Loucy (cell line): ENCODE results near the gene CCDC146.
"Not testable (repeated sequence)": the region's sequence is repeated elsewhere in the genome, so short reads cannot be mapped to it uniquely, and the experiment has no call there.

Source experiments
- H2AFZ ChIP-seq: fragments of 200-600 bp; sonication (generic); 2 replicates; pipeline ENCODE4 v1.6.0; 2016; ENCODE audit warnings: antibody characterized with exemption, mild to moderate bottlenecking, low read length, moderate library complexity
- H3F3A ChIP-seq: fragments of 200-600 bp; 2 replicates; pipeline ENCODE4 v1.6.0; 2016; ENCODE audit warnings: antibody characterized with exemption, low read depth, mild to moderate bottlenecking
- H3K27me3 ChIP-seq: fragments of 200-600 bp; sonication (generic); 2 replicates; pipeline ENCODE4 v1.6.1; 2014; ENCODE audit warnings: low read length, mild to moderate bottlenecking; ENCODE audit not compliant: insufficient read depth, poor library complexity, severe bottlenecking
- H3K36me3 ChIP-seq: fragments of 200-600 bp; sonication (generic); 2 replicates; pipeline ENCODE4 v1.6.1; 2016; ENCODE audit warnings: low read length; ENCODE audit not compliant: insufficient read depth
- H3K4me1 ChIP-seq: fragments of 200-600 bp; sonication (generic); 2 replicates; pipeline ENCODE4 v1.5.1; 2014; ENCODE audit warnings: low read length, mild to moderate bottlenecking; ENCODE audit not compliant: insufficient read depth, poor library complexity, severe bottlenecking
- H3K4me2 ChIP-seq: fragments of 200-600 bp; sonication (generic); 2 replicates; pipeline ENCODE4 v1.6.0; 2014; ENCODE audit warnings: antibody characterized with exemption, low read length, low read depth, mild to moderate bottlenecking; ENCODE audit not compliant: poor library complexity, severe bottlenecking
- H3K4me3 ChIP-seq: fragments of 200-600 bp; sonication (generic); 2 replicates; pipeline ENCODE4 v1.5.1; 2014; ENCODE audit warnings: low read length, mild to moderate bottlenecking, mixed read lengths; ENCODE audit not compliant: poor library complexity, severe bottlenecking
- H3K79me2 ChIP-seq: fragments of 200-600 bp; sonication (generic); 2 replicates; pipeline ENCODE4 v1.6.1; 2014; ENCODE audit warnings: low read length; ENCODE audit not compliant: insufficient read depth
- H3K9ac ChIP-seq: fragments of 200-600 bp; sonication (generic); 2 replicates; pipeline ENCODE4 v1.6.0; 2014; ENCODE audit warnings: mild to moderate bottlenecking, low read depth, low read length, moderate library complexity; ENCODE audit not compliant: poor library complexity, severe bottlenecking
- H3K9me2 ChIP-seq: fragments of 200-600 bp; sonication (generic); replicated peaks from 2 replicates; pipeline ENCODE4 v1.6.1; 2016; ENCODE audit warnings: low read depth, low read length, mixed read lengths
- H3K9me3 ChIP-seq: fragments of 200-600 bp; sonication (generic); 2 replicates; pipeline ENCODE4 v1.6.1; 2014; ENCODE audit warnings: mild to moderate bottlenecking, antibody characterized with exemption, low read length, low read depth; ENCODE audit not compliant: insufficient read depth
- H4K20me1 ChIP-seq: fragments of 200-600 bp; sonication (generic); 2 replicates; pipeline ENCODE4 v1.6.0; 2014; ENCODE audit warnings: antibody characterized with exemption, low read length, mild to moderate bottlenecking; ENCODE audit not compliant: insufficient read depth, poor library complexity, severe bottlenecking

Gene CCDC146

GRCh38 chr7:77172437-77173172 lies 50.2 kb downstream of the CCDC146 start:
- not testable (repeated sequence) for H4K20me1 ChIP-seq, H3K79me2 ChIP-seq, H3K4me3 ChIP-seq, H3F3A ChIP-seq, H3K9me3 ChIP-seq, H3K4me2 ChIP-seq, H3K9me2 ChIP-seq, H3K27me3 ChIP-seq, H2AFZ ChIP-seq, H3K36me3 ChIP-seq, H3K9ac ChIP-seq
- H3K4me1 ChIP-seq, result peaks cover 11% of the 10 kb centered on the region

GRCh38 chr7:77174418-77174817 lies 52.0 kb downstream of the CCDC146 start:
- H3K4me1 ChIP-seq, result peaks cover 11% of the 10 kb centered on the region

GRCh38 chr7:77175274-77175800 lies 52.9 kb downstream of the CCDC146 start:
- not testable (repeated sequence) for H4K20me1 ChIP-seq, H3K36me3 ChIP-seq, H3K4me1 ChIP-seq, H3K9ac ChIP-seq, H3K4me2 ChIP-seq, H3K27me3 ChIP-seq, H3K4me3 ChIP-seq, H3K9me3 ChIP-seq, H3K9me2 ChIP-seq, H3F3A ChIP-seq, H3K79me2 ChIP-seq, H2AFZ ChIP-seq

More at GRCh38 chr7:77174418-77174817, 52.0 kb downstream of the CCDC146 start:
- H3K79me2 ChIP-seq, H3K27me3 ChIP-seq, H4K20me1 ChIP-seq, H3K36me3 ChIP-seq, H3K9me3 ChIP-seq, H3K9me2 ChIP-seq, H3F3A ChIP-seq, H2AFZ ChIP-seq, H3K4me3 ChIP-seq, H3K4me2 ChIP-seq, H3K9ac ChIP-seq: not testable (repeated sequence)

DNA sequence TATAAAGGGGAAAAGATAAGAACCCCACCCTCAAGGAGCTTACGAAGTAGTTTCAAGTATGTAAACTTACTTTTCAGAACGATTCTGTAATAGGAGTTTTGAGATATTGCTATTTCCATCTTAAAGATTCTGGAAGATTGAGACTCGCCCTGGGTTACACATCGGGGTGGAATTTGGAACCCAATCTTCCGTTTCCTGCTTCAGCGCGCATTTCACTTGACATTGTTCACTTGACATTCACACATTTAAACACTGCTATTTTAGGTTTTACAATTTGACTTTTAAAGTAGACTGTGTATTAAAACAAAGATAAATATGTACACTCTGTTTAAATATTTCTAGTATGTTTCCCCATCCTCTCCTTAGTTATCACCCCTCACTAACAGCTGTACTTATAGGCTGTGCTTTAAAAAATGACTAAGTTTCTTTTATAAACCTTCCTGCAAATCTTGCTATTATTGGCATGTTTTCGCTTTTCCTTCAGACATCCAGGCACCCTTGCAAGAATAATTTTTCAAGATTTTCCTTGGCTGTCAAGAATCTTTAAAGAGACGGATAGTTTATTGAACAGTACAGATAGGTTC lies 55.0 kb downstream of the CCDC146 start:
- H3K27me3 ChIP-seq, H3K9me3 ChIP-seq, H3K4me3 ChIP-seq, H3K4me1 ChIP-seq, H3K9me2 ChIP-seq, H3K9ac ChIP-seq, H3K79me2 ChIP-seq, H2AFZ ChIP-seq, H3K36me3 ChIP-seq, H3F3A ChIP-seq, H3K4me2 ChIP-seq, H4K20me1 ChIP-seq: not testable (repeated sequence)

DNA sequence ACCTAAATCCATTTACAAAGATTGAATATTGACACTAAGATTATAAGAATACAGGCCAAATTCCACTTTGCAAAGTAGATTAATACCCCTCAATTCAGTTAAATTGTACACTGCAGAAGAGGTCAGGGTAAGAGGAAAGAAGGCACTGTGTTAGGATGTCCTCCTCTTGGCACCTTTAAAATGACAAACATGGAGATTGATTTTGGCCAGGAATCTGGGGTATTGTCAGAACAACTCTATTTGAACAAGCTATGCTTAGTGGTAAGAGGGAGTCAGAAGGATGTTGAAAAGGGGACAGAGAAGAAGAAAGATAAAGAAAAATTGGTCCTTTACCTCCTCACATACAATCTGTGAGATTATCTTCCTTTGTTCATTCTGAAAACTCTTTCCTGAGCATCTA lies 55.6 kb downstream of the CCDC146 start:
- H2AFZ ChIP-seq, H3K9me3 ChIP-seq, H3F3A ChIP-seq, H3K36me3 ChIP-seq, H3K27me3 ChIP-seq, H3K9ac ChIP-seq, H4K20me1 ChIP-seq, H3K79me2 ChIP-seq, H3K4me2 ChIP-seq, H3K9me2 ChIP-seq, H3K4me3 ChIP-seq, H3K4me1 ChIP-seq: not testable (repeated sequence)
